ENCODE data around the gene POU2F1.

GRCh38 chr1:167360120-167360519, 139.4 kb downstream of the POU2F1 start:
- TF ChIP-seq CTCF (conservative IDR thresholded peaks at IDR 0.05; ENCODE audit: low read depth in 2 of 2) (no peak), POLR2AphosphoS5 (IDR thresholded peaks at IDR 0.05; ENCODE audit: low read depth) (no peak), EZH2 (IDR thresholded peaks at IDR 0.05; ENCODE audit: low read depth, unreplicated experiment) (no peak), STAT1 (IDR thresholded peaks at IDR 0.05; ENCODE audit: unreplicated experiment) (no peak), EZH2phosphoT487 (IDR thresholded peaks at IDR 0.05; ENCODE audit: unreplicated experiment) (no peak), REST (IDR thresholded peaks at IDR 0.05; ENCODE audit: unreplicated experiment) (no peak), ZNF114 (CRISPR knock-in tag; IDR thresholded peaks at IDR 0.05) (no peak), ETS1 (IDR thresholded peaks at IDR 0.05) (no peak), CREB1 (CRISPR knock-in tag; IDR thresholded peaks at IDR 0.05; ENCODE audit: low read depth) (no peak)
